Sigmoid colon (tissue), 4 donors: ENCODE measurements around the gene MACF1.

Experiments used
- CTCF ChIP-seq, 4 experiments: fragments of 450-650 bp in 3 of 4; fragments of 200-600 bp in 1 of 4; IDR thresholded peaks; one replicate each; pipeline ENCODE4 v1.5.1; 2016 to 2019; ENCODE audit warnings: antibody characterized with exemption in 4 of 4, mild to moderate bottlenecking in 3 of 4, moderate library complexity in 2 of 4
- EP300 ChIP-seq, 4 donors: sonication (generic); formaldehyde crosslinking; IDR thresholded peaks; one replicate each; pipeline ENCODE4 v1.6.1; 2017; ENCODE audit warnings: antibody characterized with exemption in 4 of 4
- POLR2A ChIP-seq, 2 donors: fragments of 450-650 bp; IDR thresholded peaks; one replicate each; pipeline ENCODE4 v1.6.1; 2016; ENCODE audit warnings: antibody characterized with exemption in 2 of 2, mild to moderate bottlenecking in 2 of 2, moderate library complexity in 2 of 2

GRCh38 chr1:39178541-39179431 lies 25.7 kb upstream of the MACF1 start:
- TF ChIP-seq CTCF (IDR thresholded peaks at IDR 0.05) (no peak), POLR2A (IDR thresholded peaks at IDR 0.05) (no peak), EP300 (IDR thresholded peaks at IDR 0.05) (no peak)
